Astrocyte of the spinal cord (primary cell): Measurements from ENCODE around the gene TTC16.
A peak's percentile ranks its signal among the peaks of the same experiment; 100 is the strongest.

ENCODE experiments used
- DNase-seq: peaks from one replicate; pipeline ENCODE4 v3.0.0; 2011; ENCODE audit warnings: low read depth, low spot score
- H3K4me3 ChIP-seq: 2 replicates; pipeline ENCODE4 v1.5.1; 2011; ENCODE audit warnings: low read depth, mild to moderate bottlenecking, low read length, moderate library complexity
- in situ Hi-C: cut with HindIII; loops from 2 replicates; pipeline ENCODE4 v1.10.0; 2017; ENCODE audit warnings: low sequenced_read_pairs
- TF ChIP-seq, protein P1 (sequence below): IDR thresholded peaks from 2 replicates; pipeline ENCODE4 v1.5.1; 2012; ENCODE audit warnings: low read depth, mild to moderate bottlenecking, low read length, inconsistent platforms

Gene TTC16

DNA sequence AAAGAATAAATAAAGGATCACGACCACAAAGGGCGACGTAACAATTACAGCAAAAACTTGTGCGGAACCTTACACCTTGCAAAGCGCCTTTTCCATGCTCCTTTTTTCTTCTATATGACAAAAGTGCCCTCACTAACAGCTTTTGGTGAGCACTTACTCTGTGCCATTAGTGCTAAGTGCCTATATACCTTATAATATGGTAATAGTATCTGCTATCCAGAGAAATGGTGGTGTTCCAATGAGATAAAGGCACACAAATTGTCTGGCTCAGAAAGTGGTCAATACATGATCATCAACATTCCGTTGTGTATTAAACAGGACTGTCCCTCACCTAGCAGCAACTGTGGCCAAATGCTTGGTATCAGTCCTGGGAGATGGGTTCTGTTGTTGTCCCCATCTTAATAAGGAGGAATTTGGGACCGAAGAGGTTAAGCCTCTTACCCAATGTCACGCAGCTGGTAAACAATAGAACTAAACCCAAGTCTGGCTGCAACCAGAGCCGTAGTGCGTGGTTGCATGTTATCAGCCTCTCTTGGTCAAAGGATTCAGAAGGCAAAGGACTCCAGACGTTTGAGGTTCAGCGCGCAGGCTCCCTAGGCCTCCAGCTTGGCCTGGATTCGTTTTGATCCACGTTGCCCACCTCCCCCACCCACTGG, 19.8 kb downstream of the TTC16 start:
- no peak for DNase-seq
- in situ Hi-C loops, result no loop called here
- no peak overlapping the region for H3K4me3 ChIP-seq
- TF ChIP-seq, protein P1, sequence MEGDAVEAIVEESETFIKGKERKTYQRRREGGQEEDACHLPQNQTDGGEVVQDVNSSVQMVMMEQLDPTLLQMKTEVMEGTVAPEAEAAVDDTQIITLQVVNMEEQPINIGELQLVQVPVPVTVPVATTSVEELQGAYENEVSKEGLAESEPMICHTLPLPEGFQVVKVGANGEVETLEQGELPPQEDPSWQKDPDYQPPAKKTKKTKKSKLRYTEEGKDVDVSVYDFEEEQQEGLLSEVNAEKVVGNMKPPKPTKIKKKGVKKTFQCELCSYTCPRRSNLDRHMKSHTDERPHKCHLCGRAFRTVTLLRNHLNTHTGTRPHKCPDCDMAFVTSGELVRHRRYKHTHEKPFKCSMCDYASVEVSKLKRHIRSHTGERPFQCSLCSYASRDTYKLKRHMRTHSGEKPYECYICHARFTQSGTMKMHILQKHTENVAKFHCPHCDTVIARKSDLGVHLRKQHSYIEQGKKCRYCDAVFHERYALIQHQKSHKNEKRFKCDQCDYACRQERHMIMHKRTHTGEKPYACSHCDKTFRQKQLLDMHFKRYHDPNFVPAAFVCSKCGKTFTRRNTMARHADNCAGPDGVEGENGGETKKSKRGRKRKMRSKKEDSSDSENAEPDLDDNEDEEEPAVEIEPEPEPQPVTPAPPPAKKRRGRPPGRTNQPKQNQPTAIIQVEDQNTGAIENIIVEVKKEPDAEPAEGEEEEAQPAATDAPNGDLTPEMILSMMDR, result no peak

DNA sequence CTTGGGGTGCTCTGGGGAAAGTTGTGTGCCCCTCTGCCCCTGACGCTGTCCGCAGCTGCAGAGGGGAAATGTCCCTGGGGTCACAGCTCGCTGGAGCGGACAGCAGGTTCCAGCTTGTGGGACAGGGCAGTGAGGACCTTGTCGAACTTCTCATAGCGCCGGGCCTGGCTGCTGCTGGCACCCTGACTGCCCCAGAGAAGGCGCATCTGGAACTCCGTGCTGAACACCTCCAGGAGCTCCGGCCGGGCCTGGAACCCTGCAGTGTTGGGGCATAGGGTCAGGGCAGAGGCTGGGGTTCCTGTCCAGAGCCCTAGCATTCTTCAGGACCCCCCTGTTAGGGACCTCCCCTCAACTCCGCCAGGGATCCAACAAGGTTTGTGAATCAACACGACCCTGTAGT, 22.8 kb downstream of the TTC16 start:
- in situ Hi-C loops, result no loop called here
- no peak for DNase-seq
- H3K4me3 ChIP-seq, result no peak overlapping the region
- TF ChIP-seq, protein P1, result no peak

DNA sequence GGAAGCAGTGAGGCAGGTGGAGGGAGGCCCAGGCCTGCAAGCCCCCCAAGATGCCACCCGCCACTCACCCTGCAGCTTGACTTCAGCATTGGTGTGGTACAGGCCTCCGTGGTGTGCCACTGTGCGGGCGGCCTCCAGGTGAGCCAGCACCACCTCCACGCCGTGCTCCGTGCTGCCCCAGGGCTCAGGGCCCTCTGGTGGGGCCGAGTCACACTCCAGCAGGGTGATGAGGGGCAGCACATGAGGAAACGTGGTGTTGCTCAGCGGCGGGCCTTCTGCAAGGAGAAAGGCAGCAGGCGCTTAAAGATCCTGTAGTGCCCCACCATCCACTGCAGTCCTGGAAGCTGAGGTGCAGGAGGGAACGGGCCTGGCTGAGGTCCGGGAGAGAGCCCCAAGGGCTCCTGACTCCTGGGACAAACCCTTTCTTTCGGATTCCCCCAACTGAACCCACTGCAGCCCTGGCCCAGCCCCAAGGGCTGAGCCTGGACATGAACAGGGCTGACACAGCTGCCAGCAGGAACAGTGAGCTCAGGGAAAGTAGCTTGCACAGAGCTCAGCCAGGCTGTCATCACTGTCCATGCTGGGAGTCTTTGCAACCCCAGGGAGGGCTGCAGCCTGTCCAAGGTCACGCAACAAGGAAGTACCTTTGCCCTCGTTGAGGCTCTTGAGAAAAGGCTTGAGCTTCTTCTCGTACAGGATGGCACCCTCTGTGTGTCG, 23.9 kb downstream of the TTC16 start:
- no peak overlapping the region for H3K4me3 ChIP-seq
- no peak for DNase-seq
- TF ChIP-seq, protein P1, result no peak
- in situ Hi-C loops, result no loop called here

DNA sequence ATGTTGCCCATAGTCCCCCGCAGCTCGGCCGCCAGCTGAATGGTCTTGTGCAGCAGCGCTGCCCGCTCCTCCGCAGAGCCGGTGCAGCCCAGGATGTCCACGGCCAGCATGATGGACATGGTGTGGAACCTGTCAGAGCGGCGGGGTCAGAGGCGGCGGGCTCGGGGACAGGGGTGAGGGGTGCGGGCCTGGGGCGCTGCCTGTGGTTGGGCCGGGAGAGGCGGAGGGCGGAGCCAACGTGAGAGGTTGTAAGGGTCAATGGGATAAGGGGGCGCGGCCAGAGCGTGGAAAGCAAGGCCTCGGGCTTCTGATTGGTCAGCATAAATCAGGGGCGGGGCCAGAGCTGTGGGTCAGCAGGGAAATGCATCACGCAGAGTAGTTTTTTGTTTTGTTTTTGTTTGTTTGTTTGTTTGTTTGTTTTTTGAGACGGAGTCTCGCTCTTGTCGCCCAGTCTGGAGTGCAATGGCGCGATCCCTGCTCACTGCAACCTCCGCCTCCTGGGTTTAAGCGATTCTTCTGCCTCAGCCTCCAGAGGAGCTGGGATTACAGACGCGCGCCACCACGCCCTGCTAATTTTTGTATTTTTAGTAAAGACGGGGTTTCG, 26.1 kb downstream of the TTC16 start:
- DNase-seq, result peak; percentile 37
- TF ChIP-seq, protein P1, result no peak
- in situ Hi-C loops, result no loop called here
- H3K4me3 ChIP-seq, result peak overlapping the region; percentile 34

DNA sequence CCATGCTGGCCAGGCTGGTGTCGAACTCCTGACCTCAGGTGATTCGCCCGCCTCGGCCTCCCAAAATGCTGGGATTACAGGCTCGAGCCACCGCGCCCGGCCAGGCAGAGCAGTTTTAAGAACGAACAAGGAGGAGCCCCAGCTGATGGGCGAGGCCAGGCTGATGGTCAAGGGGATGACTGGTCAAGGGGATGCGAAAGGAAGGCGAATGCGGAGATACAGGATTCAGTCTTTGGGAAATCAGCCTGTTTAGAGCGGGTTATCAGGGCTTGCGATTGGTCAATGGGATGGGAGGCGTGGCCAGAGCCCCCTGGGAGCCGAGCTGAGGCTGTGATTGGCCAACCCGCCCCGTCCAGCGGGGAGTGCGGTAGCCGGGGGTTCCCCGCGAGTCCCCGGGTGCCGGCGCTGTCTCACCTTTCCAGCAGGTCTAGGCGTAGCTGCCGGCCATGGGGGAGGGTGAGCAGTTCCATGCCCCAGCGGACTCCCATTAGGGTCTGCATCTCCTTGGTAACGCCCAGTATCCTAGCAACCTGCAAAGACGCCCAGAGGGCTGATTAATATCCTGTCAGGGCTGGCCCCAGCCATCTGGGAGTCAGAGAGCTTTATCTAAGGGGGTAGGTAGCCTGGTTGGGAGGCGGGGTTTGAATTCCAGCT, 26.7 kb downstream of the TTC16 start:
- in situ Hi-C loops, result no loop called here
- DNase-seq, result peak; percentile 55
- TF ChIP-seq, protein P1, result no peak
- H3K4me3 ChIP-seq, result peak overlapping the region; percentile 34

DNA sequence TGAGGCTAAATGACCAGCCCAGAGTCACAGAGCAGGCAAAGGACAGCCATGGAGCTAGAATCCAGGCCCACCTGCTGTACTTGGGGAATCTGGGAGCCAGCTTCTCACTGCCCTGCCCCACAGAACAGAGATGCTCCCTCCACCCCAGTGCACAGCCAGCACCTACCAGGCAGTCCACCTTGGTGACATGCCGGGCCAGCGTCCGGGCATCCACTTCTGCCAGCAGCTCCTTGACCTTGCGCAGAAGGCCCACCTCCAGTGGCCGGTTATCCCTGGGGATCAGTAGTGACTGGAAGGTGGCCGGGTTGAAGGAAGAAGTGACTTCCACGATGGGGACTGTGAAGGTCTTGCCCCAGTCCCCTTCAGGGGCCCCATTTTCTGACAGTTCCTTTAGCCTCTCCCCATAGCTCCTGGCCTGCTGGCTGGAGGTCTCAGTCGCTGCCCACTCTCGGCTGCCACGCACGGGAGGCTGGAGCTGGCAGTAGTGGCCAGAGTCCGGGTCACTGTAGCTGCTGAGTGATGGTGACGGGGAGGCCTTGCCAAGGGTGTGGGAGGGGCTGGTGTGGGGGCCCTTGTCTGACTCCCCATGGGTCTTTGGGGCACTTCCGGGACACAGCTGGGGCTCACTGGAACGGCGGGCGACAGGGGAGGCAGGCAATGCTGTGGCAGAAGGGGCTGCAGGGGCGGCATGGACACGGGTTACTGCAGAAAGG, 28.7 kb downstream of the TTC16 start:
- no peak overlapping the region for H3K4me3 ChIP-seq
- in situ Hi-C loops, result no loop called here
- DNase-seq, result no peak
- TF ChIP-seq, protein P1, result no peak
